Upper lobe of left lung (tissue), 6 donors: Measurements from ENCODE around the gene GPR176. TPM values are rescaled to one million over a fixed set of nuclear protein-coding genes. Genes with fewer than 3 reads are reported as not detected.

Source experiments
- ATAC-seq, 2 donors: fragments of 200-7000 bp; cut with Tn5 transposase; one replicate each; pipeline ENCODE4 v1.9.1; 2022; ENCODE audit warnings: mild to moderate bottlenecking in 2 of 2, moderate library complexity in 2 of 2; ENCODE audit not compliant: low FRiP score in 2 of 2
- DNase-seq, 2 donors: peaks; one replicate each; pipeline ENCODE4 v3.0.0-alpha.2; 2019 to 2020
- H3K27ac ChIP-seq, 4 donors: fragments of 200-600 bp; sonication (generic); one replicate each; pipeline ENCODE4 v1.5.1; 2016 to 2019
- H3K27me3 ChIP-seq, 4 donors: fragments of 200-600 bp; sonication (generic); one replicate each; pipeline ENCODE4 v1.5.1; 2017 to 2019
- H3K36me3 ChIP-seq, 4 donors: fragments of 200-600 bp; sonication (generic); one replicate each; pipeline ENCODE4 v1.5.1; 2016 to 2019
- H3K4me1 ChIP-seq, 4 donors: fragments of 200-600 bp; sonication (generic); one replicate each; pipeline ENCODE4 v1.5.1; 2018 to 2019
- H3K4me3 ChIP-seq, 4 donors: fragments of 200-600 bp; sonication (generic); one replicate each; pipeline ENCODE4 v1.5.1; 2017 to 2019; ENCODE audit warnings: mild to moderate bottlenecking in 2 of 4, moderate library complexity in 1 of 4
- H3K9me3 ChIP-seq, 4 donors: fragments of 200-600 bp; sonication (generic); one replicate each; pipeline ENCODE4 v1.5.1; 2018 to 2019
- EP300 ChIP-seq, 4 donors: sonication (generic); formaldehyde crosslinking; IDR thresholded peaks; one replicate each; pipeline ENCODE4 v1.5.1; 2017; ENCODE audit warnings: antibody characterized with exemption in 4 of 4, control low read depth in 2 of 4
- POLR2A ChIP-seq, 4 donors: fragments of 450-650 bp; IDR thresholded peaks; one replicate each; pipeline ENCODE4 v1.5.1; 2016 to 2017; ENCODE audit warnings: antibody characterized with exemption in 4 of 4, mild to moderate bottlenecking in 2 of 4
- POLR2AphosphoS5 ChIP-seq, 2 donors: sonication (generic); formaldehyde crosslinking; IDR thresholded peaks; one replicate each; pipeline ENCODE4 v1.5.1; 2017; ENCODE audit warnings: antibody characterized with exemption in 2 of 2
- WGBS, 2 donors: methylation state at CpG; one replicate each; pipeline ENCODE4 v1.1.5; 2017 to 2018; 5-methylcytosine and 5-hydroxymethylcytosine counted together
- total RNA-seq, 6 donors: library from RNA; depleted of rRNA in 4 of 6; stranded (reverse); fragments of >200 nt in 4 of 6; gene quantifications; one replicate each; pipeline versions ENCODE4 v1.1.0 to v1.2.1, GENCODE V29; 2016 to 2021
- TF ChIP-seq, protein P1 (sequence below), 6 experiments: fragments of 450-650 bp in 4 of 6; fragments of 200-600 bp in 2 of 6; sonication (generic) in 2 of 6; IDR thresholded peaks; one replicate each; pipeline ENCODE4 v1.5.1; 2016 to 2019; ENCODE audit warnings: antibody characterized with exemption in 6 of 6
- donor health status: DM: no; HTN: no; CAD: no; lungs with moderate emphysema.
- donor health status: DM: no; HTN: yes; CAD: no; lungs with severe emphysema.

The GPR176 gene
- total RNA-seq, 6 donors from 2014 or later = 1.4 to 12.0 (median 4.9) TPM

DNA sequence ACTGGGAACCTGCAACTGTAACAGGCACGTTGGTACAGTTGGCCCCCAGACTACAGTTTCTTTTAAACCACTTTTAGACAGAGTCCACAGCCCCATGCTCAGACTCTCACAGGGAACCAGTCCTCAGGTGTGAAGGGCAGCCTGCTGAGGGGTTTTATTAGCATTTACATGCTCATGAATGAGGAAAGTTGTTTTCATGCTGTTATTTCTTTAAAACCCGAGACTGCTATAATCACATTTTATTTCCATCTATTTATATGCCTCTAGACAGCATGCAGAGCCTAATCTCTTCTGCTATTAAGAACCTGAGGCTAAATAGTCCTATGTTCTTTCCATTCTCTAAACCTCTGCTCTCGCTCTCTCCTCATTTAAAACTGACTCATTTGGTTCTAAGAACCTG, 111.2 kb downstream of the GPR176 start:
- Histone ChIP-seq H3K4me3 (no peak overlapping the region), H3K36me3 (no peaks in the 10 kb centered on the region), H3K9me3 (no peaks in the 10 kb centered on the region), H3K27me3 (no peaks in the 10 kb centered on the region), H3K4me1 (no peaks in the 10 kb centered on the region), H3K27ac (no peak overlapping the region)
- TF ChIP-seq POLR2AphosphoS5 (IDR thresholded peaks at IDR 0.05) (no peak), EP300 (IDR thresholded peaks at IDR 0.05) (no peak), POLR2A (IDR thresholded peaks at IDR 0.05) (no peak)
- TF ChIP-seq, protein P1, sequence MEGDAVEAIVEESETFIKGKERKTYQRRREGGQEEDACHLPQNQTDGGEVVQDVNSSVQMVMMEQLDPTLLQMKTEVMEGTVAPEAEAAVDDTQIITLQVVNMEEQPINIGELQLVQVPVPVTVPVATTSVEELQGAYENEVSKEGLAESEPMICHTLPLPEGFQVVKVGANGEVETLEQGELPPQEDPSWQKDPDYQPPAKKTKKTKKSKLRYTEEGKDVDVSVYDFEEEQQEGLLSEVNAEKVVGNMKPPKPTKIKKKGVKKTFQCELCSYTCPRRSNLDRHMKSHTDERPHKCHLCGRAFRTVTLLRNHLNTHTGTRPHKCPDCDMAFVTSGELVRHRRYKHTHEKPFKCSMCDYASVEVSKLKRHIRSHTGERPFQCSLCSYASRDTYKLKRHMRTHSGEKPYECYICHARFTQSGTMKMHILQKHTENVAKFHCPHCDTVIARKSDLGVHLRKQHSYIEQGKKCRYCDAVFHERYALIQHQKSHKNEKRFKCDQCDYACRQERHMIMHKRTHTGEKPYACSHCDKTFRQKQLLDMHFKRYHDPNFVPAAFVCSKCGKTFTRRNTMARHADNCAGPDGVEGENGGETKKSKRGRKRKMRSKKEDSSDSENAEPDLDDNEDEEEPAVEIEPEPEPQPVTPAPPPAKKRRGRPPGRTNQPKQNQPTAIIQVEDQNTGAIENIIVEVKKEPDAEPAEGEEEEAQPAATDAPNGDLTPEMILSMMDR (IDR thresholded peaks at IDR 0.05) = no peak
- no peak for ATAC-seq
- 72 to 80% methylated on average over 3 of the region's 3 CpGs for WGBS, 2 donors
- no peak for DNase-seq

- H3K36me3 ChIP-seq = no peaks in the 10 kb centered on the region
- H3K27ac ChIP-seq = no peak overlapping the region
- ATAC-seq (no peak), DNase-seq (no peak)
- H3K27me3 ChIP-seq = no peaks in the 10 kb centered on the region
- no peaks in the 10 kb centered on the region for H3K4me1 ChIP-seq
- no peaks in the 10 kb centered on the region for H3K9me3 ChIP-seq
- 94 to 99% methylated on average over 4 of the region's 4 CpGs for WGBS, 2 donors
- no peak overlapping the region for H3K4me3 ChIP-seq
- TF ChIP-seq EP300 (IDR thresholded peaks at IDR 0.05) (no peak), POLR2A (IDR thresholded peaks at IDR 0.05) (no peak), POLR2AphosphoS5 (IDR thresholded peaks at IDR 0.05) (no peak)
- TF ChIP-seq, protein P1 (IDR thresholded peaks at IDR 0.05) = no peak
Measured at GRCh38 chr15:39807791-39808190, 112.3 kb downstream of the GPR176 start.

GRCh38 chr15:39804026-39804425, 116.0 kb downstream of the GPR176 start:
- ATAC-seq = no peak

DNA sequence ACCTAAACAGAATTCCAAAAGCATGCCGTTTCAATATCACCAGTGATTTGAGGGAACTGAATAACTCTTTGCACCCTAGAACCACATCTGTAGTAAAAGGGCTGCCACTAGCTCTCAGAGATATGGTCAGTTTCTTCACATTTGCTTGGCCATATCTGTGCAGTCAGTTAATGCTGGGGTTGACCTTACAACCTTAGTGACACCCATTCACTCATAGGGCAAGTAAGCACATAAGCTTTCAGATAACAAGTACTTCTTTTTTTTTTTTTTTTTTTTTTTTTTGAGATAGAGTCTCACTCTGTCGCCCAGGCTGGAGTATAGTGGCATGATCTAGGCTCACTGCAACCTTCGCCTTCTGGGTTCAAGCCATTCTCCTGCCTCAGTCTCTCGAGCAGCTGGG, 117.0 kb downstream of the GPR176 start:
- Histone ChIP-seq H3K27me3 (no peaks in the 10 kb centered on the region), H3K36me3 (no peaks in the 10 kb centered on the region), H3K4me3 (no peak overlapping the region), H3K9me3 (no peaks in the 10 kb centered on the region), H3K27ac (no peak overlapping the region), H3K4me1 (no peaks in the 10 kb centered on the region)
- ATAC-seq = no peak
- TF ChIP-seq EP300 (IDR thresholded peaks at IDR 0.05) (no peak), POLR2AphosphoS5 (IDR thresholded peaks at IDR 0.05) (no peak), POLR2A (IDR thresholded peaks at IDR 0.05) (no peak)
- TF ChIP-seq, protein P1 (IDR thresholded peaks at IDR 0.05) = no peak
- WGBS, 2 donors = 89 to 95% methylated on average over 4 of the region's 4 CpGs
- no peak for DNase-seq

More at GRCh38 chr15:39804026-39804425, 116.0 kb downstream of the GPR176 start:
- no peak for DNase-seq
- TF ChIP-seq POLR2AphosphoS5 (IDR thresholded peaks at IDR 0.05) (no peak), POLR2A (IDR thresholded peaks at IDR 0.05) (no peak)
- H3K27me3 ChIP-seq = no peaks in the 10 kb centered on the region
- WGBS, 2 donors = 35 to 58% methylated on average over 2 of the region's 2 CpGs
- H3K4me1 ChIP-seq = no peaks in the 10 kb centered on the region
- no peak overlapping the region for H3K27ac ChIP-seq
- no peaks in the 10 kb centered on the region for H3K9me3 ChIP-seq
- H3K36me3 ChIP-seq = no peaks in the 10 kb centered on the region
- H3K4me3 ChIP-seq = no peak overlapping the region

GRCh38 chr15:39801641-39802309, 118.3 kb downstream of the GPR176 start:
- peak in 1 of 2 donors; percentile 57 for ATAC-seq
- no peaks in the 10 kb centered on the region for H3K9me3 ChIP-seq
- no peak overlapping the region for H3K4me3 ChIP-seq
- no peak for TF ChIP-seq POLR2A (IDR thresholded peaks at IDR 0.05)
- TF ChIP-seq, protein P1 (IDR thresholded peaks at IDR 0.05) = peak in 4 of 6 experiments; percentile 11 to 56 (median 28)
- no peak overlapping the region for H3K27ac ChIP-seq
- H3K36me3 ChIP-seq = no peaks in the 10 kb centered on the region
- H3K4me1 ChIP-seq = no peaks in the 10 kb centered on the region
- DNase-seq = peak; percentile 10 to 25
- no peaks in the 10 kb centered on the region for H3K27me3 ChIP-seq
- 81 to 86% methylated on average over 19 of the region's 19 CpGs for WGBS, 2 donors
